ENCODE data around the gene CNTLN. TPM values are rescaled to one million over a fixed set of nuclear protein-coding genes. Genes with fewer than 3 reads are reported as not detected.

CNTLN gene
- total RNA-seq, 1 experiment from 2014 or later, result 5.1 TPM

DNA sequence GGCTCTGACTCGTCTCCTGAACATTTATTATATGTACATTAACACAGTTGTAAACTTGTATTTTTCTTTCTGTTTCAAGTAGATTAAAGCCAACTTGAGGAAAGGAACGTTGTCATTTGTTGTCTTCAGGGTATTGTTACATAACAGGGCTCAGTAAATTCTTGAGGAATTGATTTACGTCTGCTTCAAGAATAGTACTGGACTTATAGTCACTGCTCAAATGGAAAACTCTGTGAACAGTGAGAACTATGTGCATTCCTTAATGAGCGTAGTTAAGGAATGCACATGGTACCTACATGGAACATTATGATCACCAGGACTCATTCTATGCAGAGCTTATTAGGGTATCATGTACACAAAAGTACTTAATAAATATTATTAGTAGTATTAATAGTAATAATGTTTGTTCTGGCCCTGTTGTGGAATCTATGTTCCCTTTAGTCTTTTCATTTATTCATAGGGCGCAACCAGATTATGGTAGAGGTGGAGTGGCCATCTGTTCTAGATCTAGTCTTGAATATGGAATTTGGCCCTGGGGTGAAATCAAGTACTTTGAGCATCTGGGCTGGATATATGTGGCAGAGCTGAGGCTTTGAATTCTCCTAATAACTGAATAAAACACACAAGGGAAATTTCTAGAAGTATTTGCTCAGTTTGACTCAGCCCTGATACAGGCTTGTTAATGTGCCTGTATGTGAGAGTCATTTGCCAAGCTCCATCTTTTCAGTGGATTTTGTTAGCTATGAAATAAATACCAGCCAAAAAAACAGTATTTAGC, 335.4 kb downstream of the CNTLN start:
- ATAC-seq (no peak), DNase-seq (ENCODE audit: low read depth, low spot score) (no peak)
- Histone ChIP-seq H3K4me2 (ENCODE audit: low read length) (no peak overlapping the region), H3K36me3 (ENCODE audit: control insufficient read depth in 1 of 2, insufficient read depth in 2 of 2, low read length in 2 of 2) (no peaks in the 10 kb centered on the region), H3K9me3 (ENCODE audit: control insufficient read depth in 1 of 2, insufficient read depth in 1 of 2, low read depth in 1 of 2, low read length in 2 of 2) (no peaks in the 10 kb centered on the region), H3K27me3 (ENCODE audit: insufficient read depth, low read length) (no peaks in the 10 kb centered on the region), H4K20me1 (ENCODE audit: insufficient read depth) (no peaks in the 10 kb centered on the region), H2AFZ (ENCODE audit: low read depth, low read length, poor library complexity, severe bottlenecking) (no peak overlapping the region), H3K9ac (ENCODE audit: low read length) (no peak overlapping the region), H3K9me2 (ENCODE audit: insufficient read depth) (no peaks in the 10 kb centered on the region), H3K4me1 (ENCODE audit: control insufficient read depth in 1 of 2, insufficient read depth in 2 of 2, low read length in 2 of 2) (no peaks in the 10 kb centered on the region), H3K4me3 (replicated peaks in 1 of 2; ENCODE audit: low read depth in 1 of 2, low read length in 2 of 2) (no peak overlapping the region), H3K79me2 (ENCODE audit: insufficient read depth, low read length) (no peaks in the 10 kb centered on the region), H3K27ac (ENCODE audit: low read depth, low read length) (no peak overlapping the region)
- BruUV-seq (replicated peaks), result no TSS peak
- CTCF ChIA-PET, result no interaction called here
- intact Hi-C loops (cut with micrococcal nuclease), result no loop called here
- POLR2A ChIA-PET, result no interaction called here
- TF ChIP-seq EZH2 (IDR thresholded peaks at IDR 0.05) (no peak), ZNF274 (IDR thresholded peaks at IDR 0.05; ENCODE audit: low read depth, low read length) (no peak), SIN3A (IDR thresholded peaks at IDR 0.05; ENCODE audit: low read depth) (no peak), TCF7L2 (IDR thresholded peaks at IDR 0.05; ENCODE audit: borderline replicate concordance, extremely low read depth, insufficient read depth, insufficient read length) (no peak), RAD21 (IDR thresholded peaks at IDR 0.05; ENCODE audit: low read depth) (no peak), JUND (IDR thresholded peaks at IDR 0.05) (no peak), FOSL1 (IDR thresholded peaks at IDR 0.05; ENCODE audit: low read depth) (no peak), CBX3 (IDR thresholded peaks at IDR 0.05; ENCODE audit: low read depth) (no peak), SRF (IDR thresholded peaks at IDR 0.05; ENCODE audit: low read depth) (no peak), EGR1 (IDR thresholded peaks at IDR 0.05; ENCODE audit: low read depth) (no peak), ELF1 (IDR thresholded peaks at IDR 0.05; ENCODE audit: borderline replicate concordance, low read depth) (no peak), ZFX (IDR thresholded peaks at IDR 0.05) (no peak), POLR2A (IDR thresholded peaks at IDR 0.05; ENCODE audit: borderline replicate concordance, extremely low read depth, insufficient read depth, insufficient read length) (no peak), EZH2phosphoT487 (IDR thresholded peaks at IDR 0.05; ENCODE audit: borderline replicate concordance) (no peak)
- TF ChIP-seq, protein P1, sequence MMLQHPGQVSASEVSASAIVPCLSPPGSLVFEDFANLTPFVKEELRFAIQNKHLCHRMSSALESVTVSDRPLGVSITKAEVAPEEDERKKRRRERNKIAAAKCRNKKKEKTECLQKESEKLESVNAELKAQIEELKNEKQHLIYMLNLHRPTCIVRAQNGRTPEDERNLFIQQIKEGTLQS (IDR thresholded peaks at IDR 0.05), result no peak
- TF ChIP-seq, protein P2, sequence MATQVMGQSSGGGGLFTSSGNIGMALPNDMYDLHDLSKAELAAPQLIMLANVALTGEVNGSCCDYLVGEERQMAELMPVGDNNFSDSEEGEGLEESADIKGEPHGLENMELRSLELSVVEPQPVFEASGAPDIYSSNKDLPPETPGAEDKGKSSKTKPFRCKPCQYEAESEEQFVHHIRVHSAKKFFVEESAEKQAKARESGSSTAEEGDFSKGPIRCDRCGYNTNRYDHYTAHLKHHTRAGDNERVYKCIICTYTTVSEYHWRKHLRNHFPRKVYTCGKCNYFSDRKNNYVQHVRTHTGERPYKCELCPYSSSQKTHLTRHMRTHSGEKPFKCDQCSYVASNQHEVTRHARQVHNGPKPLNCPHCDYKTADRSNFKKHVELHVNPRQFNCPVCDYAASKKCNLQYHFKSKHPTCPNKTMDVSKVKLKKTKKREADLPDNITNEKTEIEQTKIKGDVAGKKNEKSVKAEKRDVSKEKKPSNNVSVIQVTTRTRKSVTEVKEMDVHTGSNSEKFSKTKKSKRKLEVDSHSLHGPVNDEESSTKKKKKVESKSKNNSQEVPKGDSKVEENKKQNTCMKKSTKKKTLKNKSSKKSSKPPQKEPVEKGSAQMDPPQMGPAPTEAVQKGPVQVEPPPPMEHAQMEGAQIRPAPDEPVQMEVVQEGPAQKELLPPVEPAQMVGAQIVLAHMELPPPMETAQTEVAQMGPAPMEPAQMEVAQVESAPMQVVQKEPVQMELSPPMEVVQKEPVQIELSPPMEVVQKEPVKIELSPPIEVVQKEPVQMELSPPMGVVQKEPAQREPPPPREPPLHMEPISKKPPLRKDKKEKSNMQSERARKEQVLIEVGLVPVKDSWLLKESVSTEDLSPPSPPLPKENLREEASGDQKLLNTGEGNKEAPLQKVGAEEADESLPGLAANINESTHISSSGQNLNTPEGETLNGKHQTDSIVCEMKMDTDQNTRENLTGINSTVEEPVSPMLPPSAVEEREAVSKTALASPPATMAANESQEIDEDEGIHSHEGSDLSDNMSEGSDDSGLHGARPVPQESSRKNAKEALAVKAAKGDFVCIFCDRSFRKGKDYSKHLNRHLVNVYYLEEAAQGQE (IDR thresholded peaks at IDR 0.05; ENCODE audit: low read depth), result no peak
- TF ChIP-seq, protein P3, sequence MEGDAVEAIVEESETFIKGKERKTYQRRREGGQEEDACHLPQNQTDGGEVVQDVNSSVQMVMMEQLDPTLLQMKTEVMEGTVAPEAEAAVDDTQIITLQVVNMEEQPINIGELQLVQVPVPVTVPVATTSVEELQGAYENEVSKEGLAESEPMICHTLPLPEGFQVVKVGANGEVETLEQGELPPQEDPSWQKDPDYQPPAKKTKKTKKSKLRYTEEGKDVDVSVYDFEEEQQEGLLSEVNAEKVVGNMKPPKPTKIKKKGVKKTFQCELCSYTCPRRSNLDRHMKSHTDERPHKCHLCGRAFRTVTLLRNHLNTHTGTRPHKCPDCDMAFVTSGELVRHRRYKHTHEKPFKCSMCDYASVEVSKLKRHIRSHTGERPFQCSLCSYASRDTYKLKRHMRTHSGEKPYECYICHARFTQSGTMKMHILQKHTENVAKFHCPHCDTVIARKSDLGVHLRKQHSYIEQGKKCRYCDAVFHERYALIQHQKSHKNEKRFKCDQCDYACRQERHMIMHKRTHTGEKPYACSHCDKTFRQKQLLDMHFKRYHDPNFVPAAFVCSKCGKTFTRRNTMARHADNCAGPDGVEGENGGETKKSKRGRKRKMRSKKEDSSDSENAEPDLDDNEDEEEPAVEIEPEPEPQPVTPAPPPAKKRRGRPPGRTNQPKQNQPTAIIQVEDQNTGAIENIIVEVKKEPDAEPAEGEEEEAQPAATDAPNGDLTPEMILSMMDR (IDR thresholded peaks at IDR 0.05 in 2 of 3, conservative IDR thresholded peaks at IDR 0.05 in 1 of 3; ENCODE audit: borderline replicate concordance in 1 of 3, insufficient read depth in 1 of 3, low read depth in 2 of 3, low read length in 2 of 3), result no peak
- TF ChIP-seq, protein P4, sequence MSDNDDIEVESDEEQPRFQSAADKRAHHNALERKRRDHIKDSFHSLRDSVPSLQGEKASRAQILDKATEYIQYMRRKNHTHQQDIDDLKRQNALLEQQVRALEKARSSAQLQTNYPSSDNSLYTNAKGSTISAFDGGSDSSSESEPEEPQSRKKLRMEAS (IDR thresholded peaks at IDR 0.05), result no peak
- TF ChIP-seq, protein P5, sequence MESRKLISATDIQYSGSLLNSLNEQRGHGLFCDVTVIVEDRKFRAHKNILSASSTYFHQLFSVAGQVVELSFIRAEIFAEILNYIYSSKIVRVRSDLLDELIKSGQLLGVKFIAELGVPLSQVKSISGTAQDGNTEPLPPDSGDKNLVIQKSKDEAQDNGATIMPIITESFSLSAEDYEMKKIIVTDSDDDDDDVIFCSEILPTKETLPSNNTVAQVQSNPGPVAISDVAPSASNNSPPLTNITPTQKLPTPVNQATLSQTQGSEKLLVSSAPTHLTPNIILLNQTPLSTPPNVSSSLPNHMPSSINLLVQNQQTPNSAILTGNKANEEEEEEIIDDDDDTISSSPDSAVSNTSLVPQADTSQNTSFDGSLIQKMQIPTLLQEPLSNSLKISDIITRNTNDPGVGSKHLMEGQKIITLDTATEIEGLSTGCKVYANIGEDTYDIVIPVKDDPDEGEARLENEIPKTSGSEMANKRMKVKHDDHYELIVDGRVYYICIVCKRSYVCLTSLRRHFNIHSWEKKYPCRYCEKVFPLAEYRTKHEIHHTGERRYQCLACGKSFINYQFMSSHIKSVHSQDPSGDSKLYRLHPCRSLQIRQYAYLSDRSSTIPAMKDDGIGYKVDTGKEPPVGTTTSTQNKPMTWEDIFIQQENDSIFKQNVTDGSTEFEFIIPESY (IDR thresholded peaks at IDR 0.05; ENCODE audit: extremely low read depth, insufficient replicate concordance, low read length), result no peak
- RAD21 ChIA-PET (ENCODE audit: low non-redundant PET in 1 of 2, low total read pairs in 2 of 2, uncharacterized antibody in 2 of 2, unreplicated experiment in 2 of 2), result no interaction called here

Measured in HCT116 (cell line).